ENCODE data around the gene PLAU.

The PLAU gene

DNA sequence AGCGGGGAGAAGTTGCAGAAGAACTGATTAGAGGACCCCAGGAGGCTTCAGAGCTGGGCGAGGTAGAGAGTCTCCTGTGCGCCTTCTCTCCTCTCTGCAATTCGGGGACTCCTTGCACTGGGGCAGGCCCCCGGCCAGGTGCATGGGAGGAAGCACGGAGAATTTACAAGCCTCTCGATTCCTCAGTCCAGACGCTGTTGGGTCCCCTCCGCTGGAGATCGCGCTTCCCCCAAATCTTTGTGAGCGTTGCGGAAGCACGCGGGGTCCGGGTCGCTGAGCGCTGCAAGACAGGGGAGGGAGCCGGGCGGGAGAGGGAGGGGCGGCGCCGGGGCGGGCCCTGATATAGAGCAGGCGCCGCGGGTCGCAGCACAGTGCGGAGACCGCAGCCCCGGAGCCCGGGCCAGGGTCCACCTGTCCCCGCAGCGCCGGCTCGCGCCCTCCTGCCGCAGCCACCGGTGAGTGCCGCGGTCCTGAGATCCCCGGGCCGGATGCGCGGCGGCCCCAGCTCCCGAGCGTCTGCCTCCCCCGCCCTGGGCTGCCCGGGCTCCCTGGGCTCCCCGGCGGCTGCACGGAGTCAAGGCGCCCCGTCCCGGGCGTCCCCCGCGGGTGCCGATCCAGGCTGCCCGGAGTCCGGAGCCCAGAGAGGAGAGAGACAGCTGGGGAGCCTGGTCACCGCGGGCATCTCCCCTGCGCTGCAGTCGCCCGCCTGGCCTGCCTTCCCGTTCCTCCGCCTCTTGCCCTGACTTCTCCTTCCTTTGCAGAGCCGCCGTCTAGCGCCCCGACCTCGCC lies at the start of gene PLAU:
TSS of gene PLAU (plus strand) at position 369 of the 789 bp plus-strand sequence. CDS start 424 bp downstream, outside the sequence.
- DNase-seq: peak; percentile 72

DNA sequence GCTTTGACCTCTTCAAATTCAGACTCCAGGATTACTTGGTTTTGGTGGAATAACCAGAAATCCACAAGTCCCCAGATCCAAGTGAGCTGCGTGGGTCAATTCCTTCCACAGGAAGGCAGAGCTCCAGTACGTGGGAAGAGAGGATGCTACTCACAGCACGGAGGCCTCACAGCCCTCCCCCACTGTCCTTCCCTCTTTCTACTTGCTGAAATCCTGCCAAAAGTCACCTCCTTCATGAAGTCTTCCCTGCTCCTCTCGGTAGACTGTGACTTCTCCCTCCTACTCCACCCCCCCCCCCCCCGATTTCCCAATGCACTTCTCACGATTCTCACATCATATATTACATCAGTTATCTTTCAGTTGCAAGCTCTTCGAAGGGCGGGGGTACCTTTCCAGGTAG lies 48.9 kb upstream of the PLAU start:
- no peak for DNase-seq

DNA sequence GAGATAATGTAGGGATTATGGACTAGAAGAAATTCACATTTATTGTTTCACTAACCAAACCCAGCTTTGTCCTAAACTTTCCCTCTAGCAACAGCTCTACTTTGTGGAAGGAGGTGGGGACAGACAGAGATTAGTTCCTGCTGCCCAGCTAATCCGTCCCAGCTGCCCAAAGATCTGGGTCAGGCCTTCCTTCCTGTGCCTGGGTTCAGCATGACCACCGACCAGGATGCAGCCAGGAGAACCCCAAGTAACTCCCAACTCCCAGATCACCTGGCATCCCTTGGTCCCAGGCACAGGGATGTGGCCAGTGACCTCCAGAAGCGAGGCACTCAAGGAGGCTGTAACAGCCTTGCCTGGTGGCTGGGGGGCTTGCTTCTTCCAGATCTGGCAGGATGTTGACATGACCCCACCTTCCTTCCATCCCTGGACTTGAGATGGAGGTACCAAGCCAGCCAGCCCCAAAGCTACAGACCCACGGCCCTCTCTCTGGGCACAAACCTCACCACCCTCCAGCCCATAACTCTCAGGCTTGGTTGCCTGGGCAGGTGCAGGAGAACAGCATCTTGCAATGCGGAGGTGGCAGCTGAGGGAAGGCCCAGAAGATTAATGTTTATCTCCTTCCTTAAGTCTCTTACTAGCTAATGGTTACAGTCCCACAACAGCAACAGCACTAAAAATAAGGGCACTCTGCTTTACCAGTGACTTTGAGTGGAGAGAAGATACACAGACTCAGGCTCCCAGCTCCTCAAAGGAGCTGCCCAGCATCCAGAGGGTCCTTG lies 47.7 kb upstream of the PLAU start:
- DNase-seq: no peak

DNA sequence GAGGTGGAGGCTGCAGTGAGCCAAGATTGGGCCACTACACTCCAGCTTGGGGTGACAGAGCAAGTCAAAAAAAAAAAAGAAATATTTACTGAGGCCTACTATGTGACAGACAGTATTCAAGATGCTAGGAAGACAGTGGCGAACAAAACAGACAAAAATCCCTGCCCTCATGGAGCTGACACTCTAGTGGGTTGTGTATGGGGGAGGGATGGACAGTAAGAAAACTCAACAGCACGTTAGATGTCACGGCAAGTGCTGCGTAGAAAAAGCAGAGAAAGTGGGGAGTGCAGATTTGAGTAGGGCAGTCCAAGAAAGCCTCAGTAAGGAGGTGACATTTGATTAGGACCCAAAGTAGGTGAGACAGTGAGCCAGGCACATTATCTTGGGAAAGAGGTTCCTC lies 46.7 kb upstream of the PLAU start:
- no peak for DNase-seq

DNA sequence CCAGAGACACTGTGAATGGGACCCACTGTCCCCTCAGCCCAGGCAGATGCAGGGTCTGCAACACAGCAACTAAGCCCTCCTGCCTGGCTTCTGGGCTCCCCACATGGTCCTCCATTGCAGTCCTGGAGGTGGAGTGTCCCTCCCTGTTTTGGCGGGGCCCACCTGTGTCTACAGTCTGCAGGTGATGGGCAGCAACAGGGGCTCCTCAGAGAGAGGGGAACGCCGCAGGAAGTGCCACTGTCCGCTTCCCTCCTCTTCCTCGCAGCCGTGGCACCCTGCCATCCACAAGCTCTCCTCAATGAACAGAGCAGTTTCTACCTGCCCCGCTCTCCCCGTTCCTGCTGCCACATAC lies 45.8 kb upstream of the PLAU start:
- no peak for DNase-seq

DNA sequence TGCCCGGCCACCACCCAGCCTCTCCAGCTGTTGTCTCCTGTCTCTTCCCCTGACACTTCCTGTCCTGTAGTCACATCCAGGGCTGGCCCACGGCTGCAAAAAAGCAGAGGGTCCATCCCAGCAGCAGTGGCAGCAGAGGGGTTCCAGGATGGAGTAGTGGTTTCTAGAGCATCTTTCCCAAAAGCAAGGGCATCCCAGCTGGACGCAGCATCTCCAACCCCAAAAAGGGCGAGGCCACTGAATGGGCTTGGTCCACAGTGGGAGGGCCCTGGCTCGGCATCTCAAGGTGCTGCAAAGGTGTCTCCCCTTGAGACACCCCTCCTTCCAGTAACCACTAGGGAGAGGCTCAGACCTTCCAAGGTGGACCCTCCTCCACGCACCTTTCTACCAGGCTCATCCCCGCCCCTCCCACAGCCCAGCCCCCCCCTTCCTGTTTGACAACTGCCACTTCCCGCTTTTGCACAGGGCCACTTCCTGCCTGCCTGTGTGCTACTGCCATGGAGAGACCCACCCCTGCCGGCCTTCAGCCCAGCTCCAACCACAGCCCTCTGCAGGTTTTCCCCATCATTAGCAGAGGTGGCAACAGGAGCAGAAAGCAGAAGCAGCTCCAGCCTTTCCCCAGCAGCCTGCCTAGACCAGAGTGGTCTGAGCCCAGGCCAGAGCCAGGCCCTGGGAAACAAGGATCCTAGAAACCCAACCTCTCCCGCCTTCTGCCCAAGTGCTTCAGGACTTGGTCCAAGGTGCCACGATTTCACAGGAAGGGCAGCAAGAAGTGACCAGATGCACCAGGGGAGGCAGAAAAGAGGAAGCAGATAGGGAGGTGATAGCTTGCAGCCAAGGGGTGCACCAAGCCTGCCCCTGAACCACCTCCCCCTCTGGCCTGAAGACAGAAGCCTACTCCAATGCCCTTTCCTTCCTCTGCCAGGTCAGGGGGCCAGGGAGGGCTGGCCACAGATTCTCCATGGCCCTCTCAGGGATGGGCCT lies 45.2 kb upstream of the PLAU start:
- DNase-seq: no peak

DNA sequence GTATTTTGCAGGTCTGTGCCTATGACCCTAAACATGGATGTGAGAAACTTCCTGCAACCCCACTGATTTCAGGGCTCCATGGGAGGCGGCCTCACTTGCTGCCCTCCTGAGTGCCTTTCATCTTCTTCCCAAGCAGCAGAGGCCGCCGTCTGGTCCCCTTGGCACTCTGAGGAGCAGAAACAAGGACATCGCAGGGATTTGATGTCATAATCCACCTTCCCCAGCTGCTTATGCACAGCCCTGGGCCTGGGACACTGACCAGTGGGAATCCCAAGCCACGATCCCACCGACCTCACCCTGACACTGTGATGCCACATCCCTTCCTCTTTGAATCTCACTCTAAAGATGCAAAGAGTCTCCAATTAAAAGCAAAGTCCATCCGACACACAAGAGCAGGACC lies 44.3 kb upstream of the PLAU start:
- no peak for DNase-seq

DNA sequence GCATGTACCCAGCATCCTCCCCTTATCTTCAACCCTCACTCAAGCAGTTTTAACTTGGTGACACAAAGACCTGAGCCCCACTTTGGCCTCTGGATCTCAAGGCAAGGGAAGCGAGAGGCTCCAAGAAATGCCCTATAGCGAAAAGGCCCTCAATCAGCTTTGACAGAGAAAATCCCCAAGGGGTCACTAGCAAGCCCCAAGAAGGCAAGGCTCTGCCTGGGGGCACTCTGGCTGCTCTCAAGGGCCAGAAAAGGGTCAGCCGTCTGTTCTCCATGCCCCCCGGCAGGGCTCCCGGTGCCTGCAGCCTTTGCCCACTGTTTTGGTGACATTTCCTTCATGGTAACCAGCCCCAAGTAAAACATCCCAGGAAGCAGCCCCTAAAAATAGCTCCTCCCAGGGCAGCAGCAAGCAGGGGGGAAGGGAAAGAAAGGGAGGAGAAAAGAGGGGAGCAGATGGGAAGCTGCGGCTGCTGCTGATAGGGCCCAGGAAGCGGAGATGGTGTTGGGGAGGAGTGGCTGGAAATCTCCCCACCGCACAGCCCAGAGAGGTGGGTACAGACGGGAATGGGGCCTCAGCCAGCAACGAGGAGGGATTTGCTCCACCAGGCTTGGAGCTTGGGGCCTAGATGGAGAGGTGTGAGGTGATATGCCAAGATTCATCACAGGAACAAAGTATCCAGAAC lies 43.7 kb upstream of the PLAU start:
- DNase-seq: no peak

DNA sequence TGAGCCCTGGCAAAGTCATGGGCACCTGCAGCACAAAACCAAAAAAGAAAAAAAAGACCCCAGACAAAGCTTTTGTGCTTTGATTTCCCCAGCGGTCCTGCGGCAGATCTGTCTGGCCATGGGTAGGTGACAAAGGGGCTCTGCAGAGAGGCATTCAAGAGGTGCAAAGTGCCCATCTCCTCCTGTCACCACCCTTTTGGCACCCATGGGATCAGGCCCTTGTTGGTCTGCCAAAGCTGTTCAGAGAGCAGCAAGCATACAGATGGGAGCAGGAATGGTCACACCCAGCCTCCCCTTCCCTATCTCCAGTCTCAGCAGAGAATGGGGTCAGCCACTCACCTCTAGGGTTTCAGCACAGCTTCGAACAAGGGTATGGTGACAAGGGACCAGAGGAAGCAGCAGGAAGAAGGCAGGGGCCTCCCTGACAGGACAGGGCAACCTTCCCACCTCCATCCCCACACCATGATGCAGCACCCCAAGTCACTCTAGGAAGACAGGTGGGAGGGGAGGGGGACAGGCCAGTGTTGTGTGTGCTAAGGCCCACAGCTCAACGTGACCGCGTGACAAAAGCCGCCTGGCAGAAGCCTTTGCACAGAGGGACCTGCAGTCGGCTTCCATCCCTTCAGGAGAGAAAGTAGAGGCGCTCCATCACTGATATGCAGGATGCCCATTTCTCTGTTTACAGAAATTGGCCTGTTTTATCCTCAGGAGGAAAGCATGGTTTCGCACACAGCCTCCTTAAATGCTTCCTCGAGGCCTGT lies 42.9 kb upstream of the PLAU start:
- no peak for DNase-seq

DNA sequence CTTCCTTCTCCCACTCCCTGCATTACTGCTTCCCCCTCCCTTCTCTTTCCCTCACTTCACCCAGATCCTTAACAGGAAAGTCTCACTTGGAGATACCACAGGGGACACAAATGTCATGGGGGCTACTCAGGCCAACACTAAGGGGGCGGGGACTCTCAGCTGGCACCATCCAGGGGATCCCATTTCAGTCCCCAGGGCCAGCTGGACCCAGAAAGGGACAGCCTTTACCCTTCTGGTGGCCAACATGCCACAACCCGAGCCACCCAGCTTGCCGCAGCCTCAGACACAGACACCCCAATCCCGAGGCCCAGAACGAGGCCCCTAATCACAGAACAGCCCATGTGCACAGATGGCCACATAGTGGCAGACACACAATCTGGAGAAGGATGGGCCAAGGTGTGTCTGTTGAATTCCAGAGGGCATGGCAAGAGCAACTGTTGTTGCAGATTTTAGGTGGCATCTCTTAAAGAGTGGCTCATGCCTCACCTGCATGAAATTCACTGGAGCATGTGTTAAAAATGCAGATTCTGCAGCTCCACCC lies 42.2 kb upstream of the PLAU start:
- DNase-seq: no peak

DNA sequence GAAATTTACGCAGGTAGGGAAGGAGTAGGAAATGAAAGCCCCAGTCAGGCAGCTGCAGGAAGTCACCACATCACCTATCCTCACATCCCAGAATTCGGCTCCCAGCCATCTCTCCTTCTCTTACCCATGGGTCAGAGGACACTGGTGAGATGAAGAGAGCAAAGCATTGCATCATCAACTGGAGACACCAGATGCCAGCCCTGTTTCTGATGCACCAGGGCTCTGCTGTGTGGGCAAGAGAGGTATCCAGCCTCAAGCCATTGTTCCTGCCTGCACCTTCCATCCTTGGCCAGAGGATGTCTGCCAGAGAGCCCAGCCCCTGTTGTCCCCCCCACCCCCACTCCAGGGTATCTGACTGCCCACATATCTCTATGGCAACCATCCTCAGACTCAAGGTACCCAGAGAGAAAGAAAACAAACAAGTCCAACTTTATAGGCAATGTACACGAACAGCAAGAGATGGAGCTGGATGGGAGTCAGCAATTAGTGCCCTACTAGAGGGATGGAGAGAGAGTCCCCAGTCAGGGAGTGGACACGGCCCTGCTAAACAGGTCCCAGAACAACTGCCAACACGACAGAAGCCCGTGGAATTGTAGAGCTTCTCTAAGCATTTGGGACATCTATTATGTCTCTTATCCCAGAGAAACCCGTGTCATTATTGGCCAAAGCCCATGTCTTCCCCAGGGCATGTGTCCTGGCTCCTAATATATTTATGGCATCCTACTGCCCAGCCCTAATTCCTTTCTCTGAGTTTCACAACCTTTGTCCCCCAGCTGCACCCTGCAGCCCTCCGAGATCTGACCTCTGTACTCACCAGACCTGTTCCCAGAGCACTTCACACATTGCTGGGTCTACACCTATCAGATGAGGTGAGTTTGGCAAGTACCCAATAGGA lies 39.4 kb upstream of the PLAU start:
- DNase-seq: no peak

DNA sequence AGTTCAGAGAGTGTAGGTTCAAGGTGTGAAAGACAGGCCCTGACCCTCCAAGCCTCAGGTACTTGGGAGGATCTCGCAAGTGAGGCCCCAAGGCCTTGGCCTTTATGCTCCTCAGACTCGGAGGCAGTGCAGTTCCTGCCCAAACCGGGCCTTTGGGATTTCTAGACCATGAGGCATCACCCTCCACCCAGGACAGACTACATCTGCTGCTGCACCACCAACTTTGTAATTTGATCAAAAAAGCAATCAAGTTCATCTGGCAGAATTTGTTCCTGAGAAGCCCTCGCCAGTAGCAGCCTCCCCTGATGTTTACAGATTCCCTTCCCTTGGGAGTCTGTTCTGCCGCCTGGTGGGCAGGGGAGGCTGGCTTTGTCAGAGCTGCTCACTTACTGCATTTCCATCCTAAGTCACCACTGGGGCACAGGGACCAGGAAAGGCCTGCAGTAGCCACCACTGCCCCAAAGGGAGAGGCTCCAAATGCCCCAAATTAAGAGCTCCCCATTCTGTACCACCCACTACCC lies 38.7 kb upstream of the PLAU start:
- DNase-seq: no peak

DNA sequence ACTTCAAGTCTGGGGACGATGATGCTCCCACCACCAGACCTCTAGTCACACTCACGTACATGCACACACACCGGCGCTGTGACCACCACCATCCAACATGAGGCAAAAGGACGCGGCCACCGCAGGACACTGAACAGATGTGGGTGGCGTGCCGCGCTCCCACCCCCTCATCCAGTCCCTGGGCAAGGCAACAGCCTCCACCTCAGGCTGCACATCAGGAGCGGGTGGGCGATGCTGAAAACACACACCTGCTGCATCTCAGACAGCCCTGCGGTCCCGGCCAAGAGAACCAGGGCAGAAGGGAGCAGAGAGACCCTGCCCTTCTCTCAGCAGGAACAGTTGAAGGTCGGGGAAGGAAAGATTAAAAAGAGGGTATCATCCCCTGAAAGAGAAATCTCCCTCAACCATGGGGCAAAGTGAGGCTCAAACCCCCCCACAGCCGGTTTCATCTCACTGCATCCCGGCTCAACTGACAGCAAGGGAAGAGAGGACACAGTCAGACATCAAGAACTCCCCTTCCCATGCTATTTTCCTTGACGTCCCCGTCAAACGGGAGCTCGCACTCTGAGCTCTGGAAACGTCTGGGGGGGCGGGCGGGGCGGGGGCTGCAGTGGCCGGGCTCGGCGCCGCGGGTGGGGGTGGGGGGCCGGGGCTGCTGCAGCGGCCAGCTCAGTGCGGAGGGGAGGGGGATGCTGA lies 37.6 kb upstream of the PLAU start:
- DNase-seq: peak; percentile 24

DNA sequence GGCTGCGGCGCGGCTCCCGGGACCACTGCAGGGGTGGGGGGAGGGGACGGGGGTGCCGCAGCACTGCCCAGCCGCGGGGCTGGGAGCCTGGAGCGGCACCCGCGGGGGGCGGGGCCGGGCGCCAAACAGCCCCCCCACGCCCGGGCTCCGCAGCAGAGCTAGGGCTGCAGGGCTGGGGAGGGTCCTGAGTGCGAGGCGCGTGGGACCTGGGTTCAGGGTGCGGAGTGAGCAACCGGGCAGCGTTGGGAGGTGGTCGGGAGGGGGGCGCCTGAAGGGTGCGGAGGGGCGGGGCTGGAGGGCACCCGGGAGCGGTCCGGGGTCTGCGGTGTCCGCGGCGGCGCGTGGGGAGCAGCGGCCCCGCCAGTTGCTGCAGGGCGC lies 37.1 kb upstream of the PLAU start:
- no peak for DNase-seq

DNA sequence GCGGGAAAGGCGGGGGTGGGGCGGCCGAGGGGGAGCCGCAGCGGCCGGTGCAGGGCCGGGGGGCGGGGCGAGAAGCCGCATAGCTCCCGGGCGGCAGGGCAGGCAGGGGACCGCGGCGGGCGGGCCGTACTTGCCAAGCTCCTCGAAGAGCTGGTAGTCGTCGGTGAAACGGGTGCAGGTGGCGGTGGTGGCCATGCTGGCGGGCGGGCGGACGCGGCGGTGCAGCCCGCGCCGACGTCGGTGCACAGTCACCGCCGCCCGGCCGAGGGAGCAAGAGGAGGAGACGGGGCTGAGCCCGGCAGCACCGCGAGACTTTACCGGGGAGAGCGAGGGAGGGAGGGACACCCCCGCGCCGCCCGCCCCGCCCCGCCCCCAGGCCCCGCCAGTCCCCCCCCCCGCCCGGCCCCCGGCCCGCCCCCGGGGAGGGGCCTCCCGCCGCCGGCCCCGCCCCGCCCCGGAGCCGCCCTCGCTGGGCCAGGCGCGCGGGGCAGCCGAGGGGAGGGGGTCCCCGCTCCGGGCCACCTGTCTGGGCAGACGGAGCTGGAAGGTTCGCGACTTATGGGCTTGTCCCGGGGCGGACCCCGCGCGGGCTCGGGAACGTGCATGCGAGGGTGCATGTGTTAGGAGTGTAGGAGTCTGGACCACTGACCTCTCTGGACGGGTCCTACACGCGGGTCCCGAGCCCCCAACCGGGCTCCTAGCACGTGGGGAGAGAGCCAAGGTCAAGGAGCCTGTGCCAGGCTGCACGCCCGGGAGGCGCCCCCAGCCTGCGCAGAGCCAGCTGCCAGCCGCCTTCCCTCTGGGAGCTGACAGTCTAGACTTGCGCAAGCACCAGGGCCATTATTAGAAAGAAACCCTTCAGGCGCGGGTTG lies 36.4 kb upstream of the PLAU start, which contains the start of gene CAMK2G:
TSS of gene CAMK2G (minus strand) at position 289 of the 872 bp plus-strand sequence. CDS start at position 195, 94 bp downstream.
- DNase-seq: peak; percentile 88

DNA sequence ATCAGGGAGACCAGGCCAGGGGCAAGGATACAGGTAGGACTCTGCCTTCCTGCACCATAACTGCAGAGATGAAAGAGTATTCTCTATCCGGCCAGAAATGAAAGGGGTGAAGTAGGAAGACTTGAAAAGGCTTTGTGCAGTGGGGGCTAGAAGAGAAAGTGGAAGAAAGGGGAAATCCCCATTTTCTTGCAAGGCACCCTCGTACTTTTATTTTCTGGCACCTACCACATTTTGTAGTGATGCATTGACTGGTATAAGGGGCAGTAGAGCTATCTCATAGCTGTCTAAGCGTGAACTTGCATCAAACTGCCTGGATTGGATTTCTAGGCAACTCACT lies 35.8 kb upstream of the PLAU start:
- no peak for DNase-seq

DNA sequence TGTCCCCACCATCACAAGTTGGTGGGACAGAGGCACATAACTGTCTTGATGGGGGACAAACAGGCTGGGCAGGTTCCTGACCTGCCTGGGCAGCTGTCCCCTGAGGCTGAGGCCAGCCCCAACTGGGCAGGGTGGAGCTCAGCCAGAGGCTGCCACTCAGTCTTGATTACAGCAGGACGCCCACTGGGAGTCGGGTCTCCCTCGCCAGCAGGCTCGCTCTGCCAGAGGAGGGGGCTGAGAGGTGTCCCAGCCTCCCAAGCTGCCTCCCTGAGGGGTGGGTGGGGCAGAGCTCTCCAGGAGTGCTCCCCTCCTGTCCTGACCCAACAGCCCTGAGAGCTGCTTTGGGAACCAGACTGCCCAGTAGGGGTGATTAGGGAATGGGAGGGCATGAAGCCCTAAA lies 34.8 kb upstream of the PLAU start:
- no peak for DNase-seq

DNA sequence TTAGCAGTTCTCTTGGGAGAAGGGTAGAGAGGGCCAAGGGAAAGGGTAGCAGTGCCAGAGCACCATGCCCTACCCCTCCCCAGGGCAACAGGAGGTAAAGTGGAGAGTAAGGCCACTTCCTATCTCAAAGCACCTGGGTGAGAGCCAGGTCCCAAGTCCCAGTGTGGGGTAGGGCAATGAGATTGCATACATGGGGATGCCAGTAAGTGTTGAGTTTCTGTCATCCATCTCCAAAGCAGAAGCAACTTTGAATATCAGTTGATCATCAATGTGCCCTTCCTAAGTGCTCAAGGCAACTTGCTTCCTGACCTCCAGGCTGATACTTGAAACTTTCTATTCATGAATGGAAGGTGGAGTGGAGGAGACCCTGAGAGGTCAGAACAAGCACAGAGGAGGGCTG lies 34.4 kb upstream of the PLAU start:
- no peak for DNase-seq

DNA sequence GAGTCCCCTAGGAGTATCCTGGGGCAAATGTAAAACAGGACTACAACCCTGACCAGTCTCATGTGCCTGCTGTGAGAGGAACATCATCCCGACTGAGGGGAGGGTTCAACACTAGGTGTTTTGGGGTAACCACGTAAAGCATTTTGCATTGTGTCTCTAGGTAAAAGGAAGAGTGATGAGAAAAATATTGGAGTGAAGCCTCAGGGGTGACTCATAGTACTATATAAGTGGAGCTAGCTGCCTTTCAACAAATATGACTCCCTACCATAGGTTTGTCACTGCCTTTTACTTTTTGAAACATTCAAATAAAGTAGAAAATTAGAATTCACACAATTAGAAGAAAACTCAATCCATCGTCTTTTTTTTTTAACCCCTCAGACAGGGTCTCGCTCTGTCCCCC lies 34.0 kb upstream of the PLAU start:
- no peak for DNase-seq

All from eye (tissue), 1 donor.